Upper lobe of left lung (tissue), 6 donors: ENCODE data around the gene BLID. TPM values are rescaled to one million over a fixed set of nuclear protein-coding genes. Genes with fewer than 3 reads are reported as not detected.

Source experiments
- ATAC-seq, 2 donors: fragments of 200-7000 bp; cut with Tn5 transposase; one replicate each; pipeline ENCODE4 v1.9.1; 2022; ENCODE audit warnings: mild to moderate bottlenecking in 2 of 2, moderate library complexity in 2 of 2; ENCODE audit not compliant: low FRiP score in 2 of 2
- DNase-seq, 2 donors: peaks; one replicate each; pipeline ENCODE4 v3.0.0-alpha.2; 2019 to 2020
- H3K27ac ChIP-seq, 4 donors: fragments of 200-600 bp; sonication (generic); one replicate each; pipeline ENCODE4 v1.5.1; 2016 to 2019
- H3K27me3 ChIP-seq, 4 donors: fragments of 200-600 bp; sonication (generic); one replicate each; pipeline ENCODE4 v1.5.1; 2017 to 2019
- H3K36me3 ChIP-seq, 4 donors: fragments of 200-600 bp; sonication (generic); one replicate each; pipeline ENCODE4 v1.5.1; 2016 to 2019
- H3K4me1 ChIP-seq, 4 donors: fragments of 200-600 bp; sonication (generic); one replicate each; pipeline ENCODE4 v1.5.1; 2018 to 2019
- H3K4me3 ChIP-seq, 4 donors: fragments of 200-600 bp; sonication (generic); one replicate each; pipeline ENCODE4 v1.5.1; 2017 to 2019; ENCODE audit warnings: mild to moderate bottlenecking in 2 of 4, moderate library complexity in 1 of 4
- H3K9me3 ChIP-seq, 4 donors: fragments of 200-600 bp; sonication (generic); one replicate each; pipeline ENCODE4 v1.5.1; 2018 to 2019
- CTCF ChIP-seq, 6 experiments: fragments of 450-650 bp in 4 of 6; fragments of 200-600 bp in 2 of 6; sonication (generic) in 2 of 6; IDR thresholded peaks; one replicate each; pipeline ENCODE4 v1.5.1; 2016 to 2019; ENCODE audit warnings: antibody characterized with exemption in 6 of 6
- EP300 ChIP-seq, 4 donors: sonication (generic); formaldehyde crosslinking; IDR thresholded peaks; one replicate each; pipeline ENCODE4 v1.5.1; 2017; ENCODE audit warnings: antibody characterized with exemption in 4 of 4, control low read depth in 2 of 4
- POLR2A ChIP-seq, 4 donors: fragments of 450-650 bp; IDR thresholded peaks; one replicate each; pipeline ENCODE4 v1.5.1; 2016 to 2017; ENCODE audit warnings: antibody characterized with exemption in 4 of 4, mild to moderate bottlenecking in 2 of 4
- POLR2AphosphoS5 ChIP-seq, 2 donors: sonication (generic); formaldehyde crosslinking; IDR thresholded peaks; one replicate each; pipeline ENCODE4 v1.5.1; 2017; ENCODE audit warnings: antibody characterized with exemption in 2 of 2
- WGBS, 2 donors: methylation state at CpG; one replicate each; pipeline ENCODE4 v1.1.5; 2017 to 2018; 5-methylcytosine and 5-hydroxymethylcytosine counted together
- total RNA-seq, 6 donors: library from RNA; depleted of rRNA in 4 of 6; stranded (reverse); fragments of >200 nt in 4 of 6; gene quantifications; one replicate each; pipeline versions ENCODE4 v1.1.0 to v1.2.1, GENCODE V29; 2016 to 2021
- donor health status: DM: no; HTN: no; CAD: no; lungs with moderate emphysema.
- donor health status: DM: no; HTN: yes; CAD: no; lungs with severe emphysema.

BLID gene
- total RNA-seq, 6 donors from 2014 or later: 0.30 to 6.3 TPM; not detected in 4

GRCh38 chr11:122113836-122114825, 1.9 kb downstream of the BLID start:
- no peak for ATAC-seq
- WGBS, 2 donors: 78 to 83% methylated on average over 8 of the region's 8 CpGs
- Histone ChIP-seq H3K4me1 (peaks cover 0 to 3% (median 0%) of the 10 kb centered on the region in 4 donors), H3K9me3 (no peaks in the 10 kb centered on the region), H3K27ac (no peak overlapping the region), H3K27me3 (no peaks in the 10 kb centered on the region), H3K4me3 (no peak overlapping the region), H3K36me3 (no peaks in the 10 kb centered on the region)
- TF ChIP-seq EP300 (IDR thresholded peaks at IDR 0.05) (no peak), POLR2AphosphoS5 (IDR thresholded peaks at IDR 0.05) (no peak), CTCF (IDR thresholded peaks at IDR 0.05) (no peak)
- DNase-seq: no peak

- TF ChIP-seq POLR2AphosphoS5 (IDR thresholded peaks at IDR 0.05) (no peak), EP300 (IDR thresholded peaks at IDR 0.05) (no peak), POLR2A (IDR thresholded peaks at IDR 0.05) (no peak), CTCF (IDR thresholded peaks at IDR 0.05) (no peak)
- Histone ChIP-seq H3K4me1 (peaks cover 0 to 3% (median 0%) of the 10 kb centered on the region in 4 donors), H3K27ac (no peak overlapping the region), H3K4me3 (no peak overlapping the region), H3K27me3 (no peaks in the 10 kb centered on the region), H3K9me3 (no peaks in the 10 kb centered on the region), H3K36me3 (no peaks in the 10 kb centered on the region)
- DNase-seq (no peak), ATAC-seq (no peak)
- 82 to 86% methylated on average over 5 of the region's 5 CpGs for WGBS, 2 donors
Observed at GRCh38 chr11:122112470-122113365, 3.3 kb downstream of the BLID start.

GRCh38 chr11:122109932-122110331, 6.1 kb downstream of the BLID start:
- no peaks in the 10 kb centered on the region for H3K36me3 ChIP-seq
- ATAC-seq (no peak), DNase-seq (no peak)
- H3K4me1 ChIP-seq: no peaks in the 10 kb centered on the region
- H3K27ac ChIP-seq: no peak overlapping the region
- H3K27me3 ChIP-seq: no peaks in the 10 kb centered on the region
- no peak overlapping the region for H3K4me3 ChIP-seq
- TF ChIP-seq EP300 (IDR thresholded peaks at IDR 0.05): no peak
- no peak for TF ChIP-seq POLR2AphosphoS5 (IDR thresholded peaks at IDR 0.05)
- no peak for TF ChIP-seq CTCF (IDR thresholded peaks at IDR 0.05)
- no peak for TF ChIP-seq POLR2A (IDR thresholded peaks at IDR 0.05)
- H3K9me3 ChIP-seq: no peaks in the 10 kb centered on the region
- WGBS, 2 donors: 93 to 99% methylated on average over 4 of the region's 4 CpGs

GRCh38 chr11:122108828-122109227, 7.2 kb downstream of the BLID start:
- Histone ChIP-seq H3K4me1 (no peaks in the 10 kb centered on the region), H3K4me3 (no peak overlapping the region), H3K27me3 (no peaks in the 10 kb centered on the region), H3K27ac (no peak overlapping the region), H3K9me3 (no peaks in the 10 kb centered on the region), H3K36me3 (no peaks in the 10 kb centered on the region)
- DNase-seq: no peak
- no peak for TF ChIP-seq POLR2AphosphoS5 (IDR thresholded peaks at IDR 0.05)
- no peak for TF ChIP-seq POLR2A (IDR thresholded peaks at IDR 0.05)
- TF ChIP-seq EP300 (IDR thresholded peaks at IDR 0.05): no peak
- no peak for TF ChIP-seq CTCF (IDR thresholded peaks at IDR 0.05)
- WGBS, 2 donors: 94 to 96% methylated on average over 3 of the region's 3 CpGs
- no peak for ATAC-seq
